SIG-M5 treated with dmso at 0.1 percent for 504 hours (cell line): ENCODE data around the gene EHMT2.
"Not testable (repeated sequence)": the region's sequence is repeated elsewhere in the genome, so short reads cannot be mapped to it uniquely, and the experiment has no call there.

Experiments used
- DNase-seq: peaks from one replicate; lab custom pipeline; 2025; ENCODE audit not compliant: unreplicated experiment; lab: John Stamatoyannopoulos, UW

The EHMT2 gene

DNA sequence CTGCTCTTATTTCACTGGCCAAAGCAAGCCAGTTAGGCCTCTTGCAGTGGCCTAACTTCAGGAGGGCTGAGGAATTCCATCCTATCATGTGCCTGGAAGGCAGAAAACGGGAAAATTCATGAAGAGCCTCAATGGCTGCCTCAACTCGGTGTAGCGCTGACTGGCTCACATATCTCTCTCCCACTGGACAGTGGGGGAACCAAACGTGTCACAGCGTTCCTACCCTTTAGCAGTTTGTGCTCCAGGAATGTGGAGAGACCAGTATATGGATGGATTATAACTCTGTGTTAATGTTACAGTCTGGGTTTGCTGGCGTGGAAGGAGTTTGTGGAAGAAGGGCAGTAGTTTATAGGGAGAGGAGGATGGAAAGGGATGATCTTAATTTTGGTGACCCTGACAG is 18.3 kb upstream of the EHMT2 start:
- no peak for DNase-seq

GRCh38 chr6:31915351-31915750 is 17.9 kb upstream of the EHMT2 start:
- DNase-seq = no peak

- no peak for DNase-seq
Measured at GRCh38 chr6:31911826-31912585, 14.5 kb upstream of the EHMT2 start.

- DNase-seq = not testable (repeated sequence)
Measured at GRCh38 chr6:31909298-31909697, 11.8 kb upstream of the EHMT2 start.

GRCh38 chr6:31908791-31909190 is 11.3 kb upstream of the EHMT2 start:
- DNase-seq = no peak

DNA sequence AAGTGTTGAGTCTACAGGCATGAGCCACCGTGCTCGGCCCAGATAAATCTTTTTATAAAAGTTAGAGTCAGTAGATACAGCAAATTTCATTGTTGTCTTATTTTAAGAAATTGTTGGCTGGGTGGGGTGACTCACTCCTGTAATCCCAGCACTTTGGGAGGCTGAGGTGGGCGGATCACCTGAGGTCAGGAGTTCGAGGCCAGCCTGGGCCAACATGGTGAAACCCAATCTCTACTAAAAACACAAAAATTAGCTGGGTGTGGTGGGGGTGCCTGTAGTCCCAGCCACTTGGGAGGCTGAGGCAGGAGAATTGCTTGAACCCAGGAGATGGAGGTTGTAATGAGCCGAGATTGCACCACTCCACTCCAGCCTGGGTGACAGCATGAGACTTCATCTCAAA is 10.8 kb upstream of the EHMT2 start:
- DNase-seq = not testable (repeated sequence)

GRCh38 chr6:31907158-31907813 is 9.8 kb upstream of the EHMT2 start:
- peak; percentile 85 for DNase-seq

DNA sequence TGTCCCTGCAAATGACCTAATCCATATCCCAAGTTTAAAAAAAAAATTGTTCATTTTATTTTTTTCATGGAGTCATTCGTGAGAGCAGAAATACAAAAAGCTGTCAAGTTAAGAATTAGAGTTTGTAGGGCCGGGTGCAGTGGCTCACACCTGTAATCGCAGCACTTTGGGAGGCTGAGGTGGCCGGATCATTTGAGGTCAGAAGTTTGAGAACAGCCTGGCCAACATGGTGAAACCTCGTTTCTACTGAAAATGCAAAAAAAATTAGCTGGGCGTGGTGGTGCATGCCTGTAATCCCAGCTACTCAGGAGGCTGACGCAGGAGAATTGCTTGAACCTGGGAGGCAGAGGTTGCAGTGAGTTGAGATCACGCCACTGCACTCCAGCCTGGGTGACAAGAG is 9.2 kb upstream of the EHMT2 start:
- not testable (repeated sequence) for DNase-seq

DNA sequence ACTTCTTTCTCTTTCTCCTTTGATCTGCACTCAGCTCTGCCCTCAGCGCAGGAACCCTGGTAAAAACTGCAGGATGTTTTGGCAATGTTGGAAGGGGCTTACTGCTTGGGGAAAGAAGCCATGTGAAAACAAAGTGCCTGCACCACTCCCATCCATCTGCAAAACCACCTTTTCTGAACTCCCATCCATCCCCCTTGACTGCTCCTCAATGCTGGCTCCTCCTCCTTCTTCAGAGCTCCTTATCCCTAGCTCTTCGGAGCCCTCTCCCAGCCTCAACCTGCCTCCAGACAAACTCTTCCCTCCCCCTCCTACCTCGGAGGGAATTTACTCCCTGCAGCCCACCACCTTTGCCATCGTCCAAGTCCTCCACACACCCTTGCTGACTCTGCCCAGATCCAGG is 8.6 kb upstream of the EHMT2 start:
- DNase-seq = no peak

GRCh38 chr6:31905041-31905440 is 7.5 kb upstream of the EHMT2 start:
- DNase-seq = no peak

DNA sequence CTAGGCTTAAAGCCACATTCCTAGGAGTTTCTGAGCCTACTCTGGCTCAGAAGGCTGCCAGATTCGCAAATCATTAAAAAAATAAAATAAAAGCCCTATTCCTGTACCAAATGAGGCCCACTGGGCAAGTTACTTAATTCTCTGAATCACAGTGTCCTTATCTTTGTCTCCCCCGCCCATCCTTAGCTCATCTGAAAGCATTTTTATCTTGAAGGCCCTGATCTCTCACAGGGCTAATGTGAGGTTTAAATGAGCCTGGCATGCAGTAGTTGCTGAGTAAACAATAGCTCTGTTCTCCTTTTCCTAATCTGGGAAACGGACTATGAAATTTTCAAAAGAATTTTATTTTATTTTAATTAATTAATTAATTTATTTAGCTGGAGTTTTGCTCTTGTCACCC is 6.5 kb upstream of the EHMT2 start:
- DNase-seq = no peak

DNA sequence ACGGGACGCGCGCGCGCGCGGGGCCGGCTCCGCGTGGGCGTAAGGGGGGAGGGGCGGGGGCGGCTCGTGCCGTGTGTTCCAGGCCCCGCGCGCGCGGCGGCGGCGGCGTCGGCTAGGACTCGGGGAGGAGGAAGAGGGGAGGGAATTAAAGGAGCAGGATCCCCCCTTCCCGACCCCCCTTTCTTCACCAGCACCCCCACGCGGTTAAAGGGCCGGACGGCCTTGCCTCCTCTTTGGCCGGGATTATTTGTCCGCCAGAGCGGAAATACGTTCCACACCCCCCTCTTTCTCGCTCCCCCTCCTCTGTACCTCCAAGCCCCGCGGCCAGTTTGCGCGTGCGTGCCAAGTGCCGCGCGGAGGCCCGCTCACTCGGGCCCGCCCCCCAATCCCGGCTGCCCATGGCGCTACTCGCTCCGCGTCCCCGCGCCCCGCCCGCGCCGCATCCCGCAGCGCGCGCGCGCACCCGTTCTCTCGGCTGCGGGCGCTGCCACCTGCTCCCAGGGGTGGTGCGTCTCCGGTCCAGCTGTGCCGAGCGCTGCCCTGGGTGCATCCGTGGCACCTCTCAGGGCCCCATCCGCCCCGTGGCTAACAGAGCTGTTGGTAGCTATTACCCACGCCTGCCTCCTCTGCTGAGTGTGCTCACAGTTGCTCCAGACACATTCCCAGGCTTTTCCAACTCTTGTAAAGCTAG is 4.6 kb upstream of the EHMT2 start, which contains the start of gene ZBTB12:
TSS of gene ZBTB12 (minus strand) at position 134 of the 691 bp plus-strand sequence. CDS start 781 bp downstream, outside the sequence.
- peak; percentile 86 for DNase-seq

- DNase-seq = peak; percentile 41
Measured at GRCh38 chr6:31901415-31901952, 4.0 kb upstream of the EHMT2 start.

GRCh38 chr6:31900917-31901414 is 3.5 kb upstream of the EHMT2 start:
- no peak for DNase-seq

DNA sequence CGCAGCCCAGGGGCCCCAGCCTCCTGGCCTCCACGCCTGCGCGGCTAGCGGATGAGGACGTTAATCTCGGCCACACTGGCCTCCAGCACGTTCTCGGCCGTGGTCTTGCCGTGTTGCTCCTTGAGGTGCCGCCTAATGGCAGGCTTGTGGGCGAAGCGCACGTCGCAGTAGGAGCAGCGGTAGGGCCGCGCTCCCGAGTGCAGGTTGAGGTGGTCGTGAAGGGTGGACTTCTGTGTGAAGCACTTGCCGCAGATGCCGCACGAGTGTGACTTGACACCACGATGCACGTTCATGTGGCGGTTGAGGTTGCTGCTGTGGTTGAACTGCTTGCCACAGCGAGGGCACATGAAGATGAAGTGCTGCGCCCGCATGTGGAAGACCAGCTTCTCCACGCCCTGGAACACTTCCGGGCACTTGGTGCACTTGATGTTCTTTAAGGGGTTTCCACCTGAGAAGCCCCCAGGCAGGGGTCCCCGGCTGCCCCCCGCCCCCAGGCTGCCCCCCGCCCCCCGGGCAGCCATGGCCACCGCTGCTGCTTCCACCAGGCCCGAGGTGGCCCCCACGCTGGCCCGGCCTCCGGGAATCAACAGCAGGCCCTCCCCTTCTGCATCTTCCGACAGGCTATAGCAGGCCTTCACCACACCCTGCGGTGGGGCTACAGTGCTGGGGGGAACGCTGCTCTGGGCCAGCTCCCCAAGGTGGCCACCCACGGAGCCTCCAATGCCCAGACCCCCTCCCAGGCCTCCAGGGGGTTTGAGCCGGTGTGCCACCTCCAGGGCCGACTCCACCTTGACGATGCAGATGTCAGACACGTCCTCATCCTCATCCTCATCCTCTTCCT is 2.6 kb upstream of the EHMT2 start:
- no peak for DNase-seq

DNA sequence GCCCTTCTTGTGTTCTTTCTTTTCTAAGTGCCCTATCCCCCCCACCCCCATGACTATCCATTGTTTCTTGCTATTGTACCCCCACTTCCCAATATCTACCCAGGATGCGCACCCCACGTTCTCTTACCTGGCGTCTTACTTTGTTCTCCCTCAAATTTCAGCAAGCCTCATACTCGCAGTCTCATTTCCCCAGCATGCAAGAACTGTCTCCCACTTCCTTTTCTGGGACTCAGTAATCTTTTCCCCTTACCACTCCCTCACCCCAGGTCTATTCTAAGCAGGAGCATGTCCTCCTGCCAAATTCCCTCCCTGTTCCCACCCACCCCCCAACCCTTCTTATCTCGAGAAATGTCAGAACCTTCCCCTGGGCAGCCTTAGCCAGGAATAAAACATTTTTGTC is 1.7 kb upstream of the EHMT2 start:
- DNase-seq = peak; percentile 14

DNA sequence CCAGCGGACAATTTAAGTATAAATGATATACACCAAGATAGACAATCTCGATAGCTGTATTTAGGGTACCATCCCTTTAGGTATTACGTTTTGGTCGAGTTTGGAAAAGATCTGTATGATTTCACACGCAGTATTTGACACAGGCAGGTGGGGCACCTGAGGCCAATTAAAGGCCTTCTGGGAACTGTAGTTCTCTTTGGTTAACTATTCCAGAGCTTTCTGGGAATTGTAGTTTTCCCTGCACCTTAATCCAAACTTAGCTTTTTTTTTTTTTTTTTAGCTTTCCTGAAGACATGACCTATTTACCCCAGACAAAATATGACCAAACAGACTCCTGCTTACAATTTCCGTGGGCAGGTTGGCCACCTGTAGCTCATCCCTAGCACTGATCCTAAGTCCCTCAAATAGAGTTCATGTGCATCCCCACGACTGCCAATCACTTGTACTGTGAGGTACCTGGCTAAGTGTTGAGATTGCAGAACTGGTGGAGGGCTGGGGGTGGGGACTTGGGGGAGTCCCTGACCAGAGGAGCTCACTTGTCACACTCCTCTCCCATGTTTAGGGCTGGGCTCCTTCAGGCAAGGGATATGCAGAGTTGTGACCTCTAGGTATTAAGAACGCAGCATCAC is 999 bp upstream of the EHMT2 start:
- peak; percentile 34 for DNase-seq

- DNase-seq = no peak
Measured at GRCh38 chr6:31896856-31897611, 464 bp downstream of the EHMT2 start.

DNA sequence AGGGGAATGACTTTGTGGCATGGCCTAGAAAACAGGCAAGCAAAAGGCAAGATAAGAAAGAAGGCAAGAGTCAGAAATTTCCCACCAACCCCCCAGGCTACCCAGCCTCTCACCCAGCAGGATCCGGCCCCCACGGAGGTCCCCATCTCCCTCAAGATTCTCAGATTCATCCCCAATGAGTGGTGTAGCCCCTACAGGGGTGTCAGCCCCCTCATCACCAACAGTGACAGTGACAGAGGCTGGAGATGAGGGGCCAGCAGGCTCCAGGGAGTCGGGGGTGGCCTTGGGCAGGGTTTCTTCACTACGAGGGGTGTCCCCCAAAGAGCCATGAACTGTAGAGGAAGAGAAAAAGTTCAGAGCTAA is 1.0 kb downstream of the EHMT2 start:
- no peak for DNase-seq
